T-cell (primary cell): ENCODE data around the gene CST6. TPM values are rescaled to one million over a fixed set of nuclear protein-coding genes. Genes with fewer than 3 reads are reported as not detected.
A peak's percentile ranks its signal among the peaks of the same experiment; 100 is the strongest.

Experiments used
- ATAC-seq, 4 experiments: fragments of 200-7000 bp in 3 of 4; fragments of 150-1000 bp in 1 of 4; cut with Tn5 transposase; replicated peaks in 1 of 4; 1 replicate in 3 of 4; 2 replicates in 1 of 4; pipeline ENCODE4 v1.10.0; 2021; ENCODE audit warnings: moderate library complexity in 3 of 4, mild to moderate bottlenecking in 2 of 4, moderate number of reproducible peaks in 1 of 4
- CTCF ChIA-PET, 2 donors: fragments of 300-600 bp; sonication (Branson Sonifier 250); formaldehyde crosslinking; loops; one replicate each; lab custom pipeline; 2022; ENCODE audit warnings: antibody characterized with exemption in 2 of 2; lab: Charles Lee
- POLR2A ChIA-PET, 2 donors: fragments of 300-600 bp; sonication (Branson Sonifier 250); formaldehyde crosslinking; loops; one replicate each; lab custom pipeline; 2022; ENCODE audit warnings: antibody characterized with exemption in 2 of 2; lab: Charles Lee
- DNase-seq, 35 experiments: peaks; one replicate each; pipeline versions ENCODE4 v3.0.0 to v3.0.0-alpha.2; 2013 to 2023
- H3K27ac ChIP-seq: one replicate; pipeline ENCODE4 v1.5.1; 2013; ENCODE audit warnings: low read length
- H3K27me3 ChIP-seq, 2 experiments: replicated peaks in 1 of 2; 1 replicate in 1 of 2; 2 replicates in 1 of 2; pipeline versions ENCODE4 v1.6.1 to v1.7.0; 2013; ENCODE audit warnings: low read length in 1 of 2, mixed read lengths in 1 of 2; ENCODE audit not compliant: control insufficient read depth in 2 of 2, insufficient read depth in 2 of 2; ENCODE audit errors: extremely low read depth in 1 of 2
- H3K36me3 ChIP-seq, 2 donors: 1 replicate in 1 of 2; 2 replicates in 1 of 2; pipeline versions ENCODE4 v1.6.1 to v1.7.0; 2013; ENCODE audit warnings: low read length in 1 of 2; ENCODE audit not compliant: control insufficient read depth in 2 of 2, insufficient read depth in 1 of 2; ENCODE audit errors: extremely low read depth in 1 of 2
- H3K4me1 ChIP-seq, 2 experiments: 1 replicate in 1 of 2; 2 replicates in 1 of 2; pipeline versions ENCODE4 v1.6.1 to v1.7.0; 2013; ENCODE audit warnings: low read length in 2 of 2, mixed read lengths in 1 of 2; ENCODE audit not compliant: insufficient read depth in 2 of 2, control insufficient read depth in 1 of 2; ENCODE audit errors: extremely low read depth in 1 of 2
- H3K4me3 ChIP-seq, 2 donors: 1 replicate in 1 of 2; 2 replicates in 1 of 2; pipeline versions ENCODE4 v1.5.1 to v1.7.0; 2013; ENCODE audit warnings: mild to moderate bottlenecking in 2 of 2, low read length in 1 of 2, moderate library complexity in 1 of 2; ENCODE audit not compliant: control insufficient read depth in 1 of 2; ENCODE audit errors: extremely low read depth in 1 of 2
- H3K9me3 ChIP-seq: 2 replicates; pipeline ENCODE4 v1.7.0; 2013
- H3K27ac Mint-ChIP-seq, 2 donors: one replicate each; pipeline ENCODE4 v1.8.0; 2020 to 2021; ENCODE audit warnings: mild to moderate bottlenecking in 2 of 2, mixed read lengths in 2 of 2
- H3K27me3 Mint-ChIP-seq, 2 donors: one replicate each; pipeline ENCODE4 v1.8.0; 2021 to 2022; ENCODE audit warnings: mixed read lengths in 2 of 2
- H3K36me3 Mint-ChIP-seq: one replicate; pipeline ENCODE4 v1.8.0; 2021; ENCODE audit warnings: mixed read lengths
- H3K4me1 Mint-ChIP-seq, 3 donors: one replicate each; pipeline ENCODE4 v1.8.0; 2020 to 2022; ENCODE audit warnings: mixed read lengths in 3 of 3, mild to moderate bottlenecking in 1 of 3
- H3K4me3 Mint-ChIP-seq, 3 donors: one replicate each; pipeline ENCODE4 v1.8.0; 2020 to 2022; ENCODE audit warnings: mild to moderate bottlenecking in 3 of 3, mixed read lengths in 3 of 3, moderate library complexity in 3 of 3
- H3K9me3 Mint-ChIP-seq, 3 donors: one replicate each; pipeline ENCODE4 v1.8.0; 2020 to 2022; ENCODE audit warnings: mixed read lengths in 3 of 3
- WGBS: methylation state at CpG from one replicate; pipeline ENCODE4 v1.1.5; 2013; ENCODE audit warnings: missing lambda C conversion rate; ENCODE audit not compliant: insufficient coverage; 5-methylcytosine and 5-hydroxymethylcytosine counted together
- total RNA-seq, 35 experiments: library from RNA in 6 of 35; stranded (reverse) in 6 of 35; fragments of 120-200 nt in 1 of 35; gene quantifications; one replicate each; pipeline versions ENCODE4 v1.2.1 to v1.2.4 and lab custom pipeline; 2013 to 2026

Gene CST6
- total RNA-seq, 5 donors from 2014 or later (not counting 1 experiment from before 2014, with no cell fraction given), result not detected

GRCh38 chr11:66059966-66060680, 48.3 kb downstream of the CST6 start:
- Histone ChIP-seq H3K9me3 (no peaks in the 10 kb centered on the region), H3K4me1 (no peaks in the 10 kb centered on the region), H3K4me3 (no peak overlapping the region), H3K36me3 (peaks cover 28 to 94% of the 10 kb centered on the region in 2 donors), H3K27ac (no peak overlapping the region), H3K27me3 (no peaks in the 10 kb centered on the region)
- no peaks in the 10 kb centered on the region for H3K27me3 Mint-ChIP-seq
- peaks cover 0 to 1% (median 0%) of the 10 kb centered on the region in 3 donors for H3K9me3 Mint-ChIP-seq
- ChIA-PET POLR2A (interaction anchor here in 1 of 2 donors (0.6 kb wide), 1 partner anchor 211 kb away, joined by 7 read pairs; no protein-coding TSS in a partner anchor), CTCF (no interaction called here)
- H3K4me1 Mint-ChIP-seq, result peaks cover 16 to 27% (median 22%) of the 10 kb centered on the region in 3 donors
- 98% methylated on average over 7 of the region's 8 CpGs for WGBS
- ATAC-seq, result no peak
- H3K27ac Mint-ChIP-seq, result peak overlapping the region in 1 of 2 donors; percentile 3
- DNase-seq, result no peak
- peaks cover 70% of the 10 kb centered on the region for H3K36me3 Mint-ChIP-seq
- H3K4me3 Mint-ChIP-seq, result no peak overlapping the region

GRCh38 chr11:66061268-66061667, 49.5 kb downstream of the CST6 start:
- H3K4me1 ChIP-seq, result no peaks in the 10 kb centered on the region
- H3K4me3 ChIP-seq, result no peak overlapping the region
- Mint-ChIP-seq H3K4me3 (no peak overlapping the region), H3K9me3 (peaks cover 0 to 2% (median 0%) of the 10 kb centered on the region in 3 donors), H3K4me1 (peaks cover 17 to 29% (median 24%) of the 10 kb centered on the region in 3 donors), H3K36me3 (peaks cover 75% of the 10 kb centered on the region), H3K27ac (peak overlapping the region; percentile 66 to 68), H3K27me3 (no peaks in the 10 kb centered on the region)
- DNase-seq (no peak), ATAC-seq (no peak)
- WGBS, result 58% methylated on average over 5 of the region's 6 CpGs
- no peaks in the 10 kb centered on the region for H3K27me3 ChIP-seq
- H3K9me3 ChIP-seq, result no peaks in the 10 kb centered on the region
- H3K27ac ChIP-seq, result no peak overlapping the region
- POLR2A ChIA-PET, result interaction anchor here in 1 of 2 donors (0.7 kb wide), 1 partner anchor 573 kb away, joined by 3 read pairs; no protein-coding TSS in a partner anchor
- CTCF ChIA-PET, result interaction anchor here in 1 of 2 donors (0.6 kb wide), 1 partner anchor 1749 kb away, joined by 5 read pairs; no protein-coding TSS in a partner anchor
- peaks cover 28 to 91% of the 10 kb centered on the region in 2 donors for H3K36me3 ChIP-seq

- Mint-ChIP-seq H3K36me3 (peaks cover 76% of the 10 kb centered on the region), H3K4me3 (no peak overlapping the region), H3K27ac (peak overlapping the region in 1 of 2 donors; percentile 40), H3K27me3 (no peaks in the 10 kb centered on the region), H3K4me1 (peaks cover 27 to 40% (median 36%) of the 10 kb centered on the region in 3 donors), H3K9me3 (peaks cover 0 to 2% (median 0%) of the 10 kb centered on the region in 3 donors)
- Histone ChIP-seq H3K4me1 (no peaks in the 10 kb centered on the region), H3K4me3 (no peak overlapping the region), H3K27ac (no peak overlapping the region), H3K27me3 (no peaks in the 10 kb centered on the region), H3K36me3 (peaks cover 21 to 91% of the 10 kb centered on the region in 2 donors), H3K9me3 (no peaks in the 10 kb centered on the region)
- POLR2A ChIA-PET, result interaction anchor here in 1 of 2 donors (0.6 kb wide), 1 partner anchor 13 kb away, joined by 5 read pairs; no protein-coding TSS in a partner anchor
- CTCF ChIA-PET, result interaction anchor here in 1 of 2 donors (0.6 to 1.4 kb wide), 6 partner anchors 9 to 864 kb away, joined by 3 to 6 read pairs (median 3); partner anchors contain the start of gene SF3B2
- WGBS, result no CpG with 5 or more reads among the region's 2 CpGs
- ATAC-seq (no peak), DNase-seq (no peak)
These were observed 50.6 kb downstream of the CST6 start for GRCh38 chr11:66062408-66062807.

Other genes with a start within 250 kb of the CST6 start
- gene AP5B1, start 231.0 kb upstream of the CST6 start, total RNA-seq, result 10 to 100 TPM; 17.7 to 31.6 (median 30.1) TPM
- under 1 TPM in 2 of 5 donors, not detected in 3; 0.12 to 0.13 TPM for gene OVOL1, start 224.9 kb upstream of the CST6 start, total RNA-seq
- gene SNX32, start 178.0 kb upstream of the CST6 start, total RNA-seq, result 1 to 10 TPM in 4 of 5 donors, under 1 TPM in 1; 0.26 to 1.4 (median 1.2) TPM
- gene CFL1, start 153.8 kb upstream of the CST6 start, total RNA-seq, result 100 to 1,000 TPM; 584 to 761 (median 636) TPM
- gene MUS81, start 151.6 kb upstream of the CST6 start, total RNA-seq, result 100 to 1,000 TPM in 2 of 5 donors, 10 to 100 TPM in 3; 55.5 to 118 (median 95.6) TPM
- 10 to 100 TPM in 3 of 5 donors, 1 to 10 TPM in 2; 7.0 to 14.1 (median 10.2) TPM for gene EFEMP2, start 139.2 kb upstream of the CST6 start, total RNA-seq
- gene CTSW, start 132.2 kb upstream of the CST6 start, total RNA-seq, result 100 to 1,000 TPM in 1 of 5 donors, 10 to 100 TPM in 4; 45.3 to 127 (median 66.4) TPM
- 10 to 100 TPM; 30.2 to 47.1 (median 39.2) TPM for gene FIBP, start 123.5 kb upstream of the CST6 start, total RNA-seq
- gene CCDC85B, start 121.3 kb upstream of the CST6 start, total RNA-seq, result 10 to 100 TPM; 20.3 to 39.0 (median 37.4) TPM
- gene FOSL1, start 111.6 kb upstream of the CST6 start, total RNA-seq, result 1 to 10 TPM in 2 of 5 donors, under 1 TPM in 3; 0.49 to 1.6 (median 0.65) TPM
- 10 to 100 TPM; 20.5 to 66.7 (median 63.3) TPM for gene C11orf68, start 92.9 kb upstream of the CST6 start, total RNA-seq
- gene DRAP1, start 92.6 kb upstream of the CST6 start, total RNA-seq, result 100 to 1,000 TPM in 3 of 5 donors, 10 to 100 TPM in 2; 56.3 to 122 (median 107) TPM
- gene TSGA10IP, start 66.5 kb upstream of the CST6 start, total RNA-seq, result not detected
- gene SART1, start 50.3 kb upstream of the CST6 start, total RNA-seq, result 10 to 100 TPM; 70.9 to 95.2 (median 89.9) TPM
- 100 to 1,000 TPM in 1 of 5 donors, 10 to 100 TPM in 4; 50.7 to 114 (median 58.8) TPM for gene EIF1AD, start 9.9 kb upstream of the CST6 start, total RNA-seq
- gene BANF1, start 9.5 kb upstream of the CST6 start, total RNA-seq, result 100 to 1,000 TPM in 1 of 5 donors, 10 to 100 TPM in 4; 70.9 to 101 (median 82.6) TPM
- not detected for gene CATSPER1, start 14.5 kb downstream of the CST6 start, total RNA-seq
- gene GAL3ST3, start 37.2 kb downstream of the CST6 start, total RNA-seq, result under 1 TPM in 1 of 5 donors, not detected in 4; 0.18 TPM
- 100 to 1,000 TPM; 189 to 264 (median 224) TPM for gene SF3B2, start 40.4 kb downstream of the CST6 start, total RNA-seq
- gene PACS1, start 58.3 kb downstream of the CST6 start, total RNA-seq, result 100 to 1,000 TPM; 222 to 268 (median 236) TPM
- gene KLC2, start 245.7 kb downstream of the CST6 start, total RNA-seq, result 10 to 100 TPM; 36.9 to 52.9 (median 43.9) TPM